ENCODE data around the gene BTBD6. TPM values are rescaled to one million over a fixed set of nuclear protein-coding genes. Genes with fewer than 3 reads are reported as not detected.

Gene BTBD6
- total and polyA plus RNA-seq, 2 of the 8 experiments (the other 6 are each of a cell fraction or from before 2014, with no cell fraction given) = 10.1 to 10.2 TPM

- no peak overlapping the region for H3K27ac ChIP-seq (ENCODE audit: low read depth, low read length)
- H2AFZ ChIP-seq (ENCODE audit: low read length) = no peak overlapping the region
- H3K23ac ChIP-seq (ENCODE audit: insufficient read length) = no peak overlapping the region
- peaks cover 0 to 4% of the 10 kb centered on the region in 2 experiments for H4K20me1 ChIP-seq (replicated peaks in 1 of 2; ENCODE audit: control insufficient read depth in 1 of 2, insufficient read depth in 2 of 2, low read length in 2 of 2)
- H2BK120ac ChIP-seq (replicated peaks; ENCODE audit: low read depth, low read length) = no peak overlapping the region
- no peak overlapping the region for H2AK5ac ChIP-seq (ENCODE audit: low read depth, low read length)
- ChIA-PET CTCF (ENCODE audit: partially characterized antibody) (no interaction called here), POLR2A (ENCODE audit: partially characterized antibody) (no interaction called here)
- no peaks in the 10 kb centered on the region for H3K27me3 ChIP-seq (replicated peaks in 1 of 4; ENCODE audit: control insufficient read depth in 3 of 4, extremely low read depth in 1 of 4, insufficient read depth in 3 of 4, low read length in 3 of 4)
- no peak overlapping the region for H2BK15ac ChIP-seq (ENCODE audit: low read length)
- no peak overlapping the region for H4K8ac ChIP-seq (ENCODE audit: extremely low read depth, insufficient read depth, low read length)
- peaks cover 0 to 6% (median 0%) of the 10 kb centered on the region in 4 experiments; a peak in 2 of 8 replicates for H3K36me3 ChIP-seq (ENCODE audit: control insufficient read depth in 2 of 4, insufficient read depth in 4 of 4, low read length in 3 of 4)
- H2BK12ac ChIP-seq (ENCODE audit: low read depth, low read length) = no peak overlapping the region
- no peak overlapping the region for H2BK20ac ChIP-seq (ENCODE audit: low read length)
- H3K18ac ChIP-seq (ENCODE audit: extremely low read depth, low read length) = no peak overlapping the region
- no peaks in the 10 kb centered on the region for H3K23me2 ChIP-seq (ENCODE audit: low read depth, low read length)
- no peaks in the 10 kb centered on the region for H3K4me1 ChIP-seq (replicated peaks in 1 of 4; ENCODE audit: control insufficient read depth in 3 of 4, insufficient read depth in 4 of 4, low read length in 3 of 4)
- H3K4ac ChIP-seq (replicated peaks; ENCODE audit: insufficient read length, low read depth, low read length) = no peak overlapping the region
- no peak for DNase-seq (ENCODE audit: low read depth in 1 of 2, low spot score in 2 of 2)
- no peak overlapping the region for H3K56ac ChIP-seq (replicated peaks; ENCODE audit: insufficient read length, low read depth, low read length)
- H2BK5ac ChIP-seq (ENCODE audit: low read depth, low read length) = no peak overlapping the region; the same call in 1 of the 2 replicates
- H3K4me3 ChIP-seq (ENCODE audit: extremely low read depth in 1 of 4, insufficient read depth in 2 of 4, low read depth in 3 of 4, low read length in 4 of 4) = no peak overlapping the region
- no peak overlapping the region for H4K91ac ChIP-seq (replicated peaks; ENCODE audit: insufficient read length, low read length)
- H3K14ac ChIP-seq (ENCODE audit: insufficient read length) = no peak overlapping the region
- H3K9me3 ChIP-seq (ENCODE audit: insufficient read depth in 2 of 2, low read depth in 1 of 2, low read length in 1 of 2) = peaks cover 0 to 4% of the 10 kb centered on the region in 2 experiments; a peak in 1 of 4 replicates
- H3K4me2 ChIP-seq (ENCODE audit: insufficient read depth in 1 of 2, low read depth in 2 of 2, low read length in 2 of 2) = no peak overlapping the region
- peaks cover 2% of the 10 kb centered on the region; the same call in 1 of the 2 replicates for H3K79me1 ChIP-seq (ENCODE audit: low read depth, low read length)
- no peak overlapping the region for H4K5ac ChIP-seq (ENCODE audit: insufficient read length, low read depth, low read length)
- peaks cover 0 to 3% of the 10 kb centered on the region in 2 experiments; a peak in 1 of 4 replicates for H3K79me2 ChIP-seq (ENCODE audit: control insufficient read depth in 1 of 2, insufficient read depth in 2 of 2, low read length in 2 of 2)
- 97% methylated on average over 21 of the region's 31 CpGs; no CpG with 5 or more reads in 1 of the 2 experiments for WGBS, 2 experiments (ENCODE audit: extremely low coverage in 1 of 2, insufficient coverage in 1 of 2, insufficient read length in 1 of 2, insufficient replicate concordance in 2 of 2, low coverage in 1 of 2, low lambda C conversion rate in 2 of 2, missing lambda C conversion rate in 1 of 2)
- H3K9ac ChIP-seq (replicated peaks in 1 of 4; ENCODE audit: extremely low read depth in 1 of 4, low read depth in 3 of 4, low read length in 3 of 4) = no peak overlapping the region
- FAIRE-seq = no peak
- TF ChIP-seq ATF2 (IDR thresholded peaks at IDR 0.05; ENCODE audit: low read length) = no peak
- no peak for TF ChIP-seq POLR2A (IDR thresholded peaks at IDR 0.05; ENCODE audit: control extremely low read depth in 1 of 2, low read depth in 2 of 2, low read length in 2 of 2)
- TF ChIP-seq ATF3 (IDR thresholded peaks at IDR 0.05; ENCODE audit: insufficient read depth, low read depth, low read length) = no peak
- no peak for TF ChIP-seq SP2 (IDR thresholded peaks at IDR 0.05; ENCODE audit: low read length)
- TF ChIP-seq SAP30 (IDR thresholded peaks at IDR 0.05; ENCODE audit: insufficient read depth, insufficient replicate concordance, low read length) = no peak
- no peak for TF ChIP-seq SP1 (IDR thresholded peaks at IDR 0.05; ENCODE audit: low read depth, low read length)
- TF ChIP-seq BRCA1 (IDR thresholded peaks at IDR 0.05; ENCODE audit: low read depth, low read length) = no peak
- no peak for TF ChIP-seq KDM1A (IDR thresholded peaks at IDR 0.05; ENCODE audit: borderline replicate concordance, low read length)
- no peak for TF ChIP-seq JUN (IDR thresholded peaks at IDR 0.05; ENCODE audit: low read depth, low read length)
- TF ChIP-seq TBP (IDR thresholded peaks at IDR 0.05; ENCODE audit: low read depth, low read length) = no peak
- TF ChIP-seq SIN3A (conservative IDR thresholded peaks at IDR 0.05 in 1 of 2, IDR thresholded peaks at IDR 0.05 in 1 of 2; ENCODE audit: low read depth in 1 of 2, low read length in 2 of 2) = no peak
Observed at GRCh38 chr14:105240811-105241576, 7.3 kb upstream of the BTBD6 start.

All from H1 (cell line).